Loucy (cell line): Measurements from ENCODE around the gene SIX6.

Experiments
- H2AFZ ChIP-seq: fragments of 200-600 bp; sonication (generic); 2 replicates; pipeline ENCODE4 v1.6.0; 2016; ENCODE audit warnings: antibody characterized with exemption, mild to moderate bottlenecking, low read length, moderate library complexity
- H3F3A ChIP-seq: fragments of 200-600 bp; 2 replicates; pipeline ENCODE4 v1.6.0; 2016; ENCODE audit warnings: antibody characterized with exemption, low read depth, mild to moderate bottlenecking
- H3K27me3 ChIP-seq: fragments of 200-600 bp; sonication (generic); 2 replicates; pipeline ENCODE4 v1.6.1; 2014; ENCODE audit warnings: low read length, mild to moderate bottlenecking; ENCODE audit not compliant: insufficient read depth, poor library complexity, severe bottlenecking
- H3K36me3 ChIP-seq: fragments of 200-600 bp; sonication (generic); 2 replicates; pipeline ENCODE4 v1.6.1; 2016; ENCODE audit warnings: low read length; ENCODE audit not compliant: insufficient read depth
- H3K4me1 ChIP-seq: fragments of 200-600 bp; sonication (generic); 2 replicates; pipeline ENCODE4 v1.5.1; 2014; ENCODE audit warnings: low read length, mild to moderate bottlenecking; ENCODE audit not compliant: insufficient read depth, poor library complexity, severe bottlenecking
- H3K4me2 ChIP-seq: fragments of 200-600 bp; sonication (generic); 2 replicates; pipeline ENCODE4 v1.6.0; 2014; ENCODE audit warnings: antibody characterized with exemption, low read length, low read depth, mild to moderate bottlenecking; ENCODE audit not compliant: poor library complexity, severe bottlenecking
- H3K4me3 ChIP-seq: fragments of 200-600 bp; sonication (generic); 2 replicates; pipeline ENCODE4 v1.5.1; 2014; ENCODE audit warnings: low read length, mild to moderate bottlenecking, mixed read lengths; ENCODE audit not compliant: poor library complexity, severe bottlenecking
- H3K79me2 ChIP-seq: fragments of 200-600 bp; sonication (generic); 2 replicates; pipeline ENCODE4 v1.6.1; 2014; ENCODE audit warnings: low read length; ENCODE audit not compliant: insufficient read depth
- H3K9ac ChIP-seq: fragments of 200-600 bp; sonication (generic); 2 replicates; pipeline ENCODE4 v1.6.0; 2014; ENCODE audit warnings: mild to moderate bottlenecking, low read depth, low read length, moderate library complexity; ENCODE audit not compliant: poor library complexity, severe bottlenecking
- H3K9me2 ChIP-seq: fragments of 200-600 bp; sonication (generic); replicated peaks from 2 replicates; pipeline ENCODE4 v1.6.1; 2016; ENCODE audit warnings: low read depth, low read length, mixed read lengths
- H3K9me3 ChIP-seq: fragments of 200-600 bp; sonication (generic); 2 replicates; pipeline ENCODE4 v1.6.1; 2014; ENCODE audit warnings: mild to moderate bottlenecking, antibody characterized with exemption, low read length, low read depth; ENCODE audit not compliant: insufficient read depth
- H4K20me1 ChIP-seq: fragments of 200-600 bp; sonication (generic); 2 replicates; pipeline ENCODE4 v1.6.0; 2014; ENCODE audit warnings: antibody characterized with exemption, low read length, mild to moderate bottlenecking; ENCODE audit not compliant: insufficient read depth, poor library complexity, severe bottlenecking
- CTCF ChIP-seq: fragments of 200-600 bp; sonication (generic); conservative IDR thresholded peaks from 2 replicates; pipeline ENCODE4 v1.5.1; 2014; ENCODE audit warnings: mild to moderate bottlenecking, antibody characterized with exemption, low read length
- EZH2phosphoT487 ChIP-seq: fragments of 200-600 bp; IDR thresholded peaks from 2 replicates; pipeline ENCODE4 v1.6.1; 2018; ENCODE audit warnings: antibody characterized with exemption, mild to moderate bottlenecking, moderate library complexity, borderline replicate concordance

Gene SIX6

GRCh38 chr14:60512973-60513571 lies 4.1 kb downstream of the SIX6 start:
- H3K27me3 ChIP-seq = no peaks in the 10 kb centered on the region
- no peak overlapping the region for H3K4me3 ChIP-seq
- H3K4me2 ChIP-seq = no peak overlapping the region
- TF ChIP-seq CTCF = no peak
- TF ChIP-seq EZH2phosphoT487 = no peak
- H3F3A ChIP-seq = no peaks in the 10 kb centered on the region
- no peaks in the 10 kb centered on the region for H3K9me2 ChIP-seq
- H3K9ac ChIP-seq = no peak overlapping the region
- H2AFZ ChIP-seq = no peak overlapping the region
- no peaks in the 10 kb centered on the region for H3K79me2 ChIP-seq
- no peaks in the 10 kb centered on the region for H4K20me1 ChIP-seq
- no peaks in the 10 kb centered on the region for H3K4me1 ChIP-seq
- no peaks in the 10 kb centered on the region for H3K9me3 ChIP-seq
- no peaks in the 10 kb centered on the region for H3K36me3 ChIP-seq

DNA sequence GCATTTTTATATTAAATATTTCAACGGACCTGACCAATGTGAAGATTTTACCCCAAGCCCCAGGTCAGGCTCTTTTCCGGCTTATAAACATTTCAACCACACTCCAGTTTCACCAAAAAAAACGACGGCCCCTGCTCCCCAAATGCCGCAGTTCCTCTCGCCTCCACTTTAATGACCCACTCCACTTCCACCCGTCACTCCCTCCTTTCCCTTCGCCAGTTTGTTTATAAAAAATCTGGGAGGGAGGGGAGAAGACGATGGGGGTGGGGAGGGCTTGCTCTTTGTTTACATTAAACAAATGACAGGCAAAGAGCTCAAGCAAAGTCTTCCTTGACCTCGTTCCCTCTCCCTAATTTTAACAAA lies 5.4 kb downstream of the SIX6 start:
- Histone ChIP-seq H3K4me3 (no peak overlapping the region), H3K9me3 (no peaks in the 10 kb centered on the region), H3K9me2 (no peaks in the 10 kb centered on the region), H3K27me3 (no peaks in the 10 kb centered on the region), H4K20me1 (no peaks in the 10 kb centered on the region), H3F3A (no peaks in the 10 kb centered on the region), H3K36me3 (no peaks in the 10 kb centered on the region), H3K4me1 (no peaks in the 10 kb centered on the region), H3K4me2 (no peak overlapping the region), H3K79me2 (no peaks in the 10 kb centered on the region), H2AFZ (no peak overlapping the region), H3K9ac (no peak overlapping the region)
- no peak for TF ChIP-seq CTCF
- TF ChIP-seq EZH2phosphoT487 = no peak

DNA sequence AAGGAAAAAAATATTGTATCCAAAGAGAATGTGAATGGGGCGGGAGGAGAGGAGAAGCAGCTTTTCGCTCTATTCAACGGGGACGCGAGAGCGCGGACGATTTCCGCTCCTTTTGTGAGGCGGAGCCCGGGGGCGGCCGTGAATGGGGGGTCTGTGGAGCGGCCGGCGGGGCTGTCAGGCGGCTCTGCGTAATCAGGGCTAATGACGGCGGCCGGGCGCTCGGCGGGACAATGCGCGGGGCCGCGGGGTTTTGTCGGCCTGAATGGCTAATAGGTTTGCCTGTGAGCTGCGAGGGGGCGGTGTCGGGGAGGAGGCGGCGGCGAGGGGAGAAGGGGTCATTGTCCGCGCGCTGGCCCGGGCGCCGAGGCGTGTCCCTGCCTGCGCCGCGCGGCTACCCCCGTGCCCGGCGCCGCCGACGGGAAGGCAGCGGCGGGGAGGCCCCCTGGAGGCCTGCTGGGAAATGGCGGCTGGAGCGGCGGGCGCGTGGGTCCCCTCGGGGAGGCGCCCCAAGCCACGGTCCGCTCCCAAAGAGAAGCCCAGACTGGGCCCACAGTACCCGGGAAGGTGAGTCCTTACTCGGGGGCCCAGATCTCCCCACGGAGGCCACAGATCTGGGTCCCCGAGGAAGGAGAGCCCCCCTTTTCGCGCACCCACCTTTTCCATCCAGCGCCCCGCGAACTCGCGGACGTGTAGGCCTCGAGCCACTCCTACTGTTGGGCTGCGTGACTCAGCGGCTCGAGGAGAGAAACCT lies 6.0 kb downstream of the SIX6 start:
- no peak overlapping the region for H2AFZ ChIP-seq
- no peaks in the 10 kb centered on the region for H3K9me3 ChIP-seq
- H3K79me2 ChIP-seq = no peaks in the 10 kb centered on the region
- no peaks in the 10 kb centered on the region for H3K4me1 ChIP-seq
- H3K4me2 ChIP-seq = no peak overlapping the region
- no peak overlapping the region for H3K4me3 ChIP-seq
- H4K20me1 ChIP-seq = no peaks in the 10 kb centered on the region
- H3K9ac ChIP-seq = no peak overlapping the region
- no peaks in the 10 kb centered on the region for H3K27me3 ChIP-seq
- TF ChIP-seq CTCF (no peak), EZH2phosphoT487 (no peak)
- no peaks in the 10 kb centered on the region for H3F3A ChIP-seq
- H3K9me2 ChIP-seq = no peaks in the 10 kb centered on the region
- H3K36me3 ChIP-seq = no peaks in the 10 kb centered on the region
